ENCODE results near the gene MOBP. TPM values are rescaled to one million over a fixed set of nuclear protein-coding genes. Genes with fewer than 3 reads are reported as not detected.

Gene MOBP
- total and polyA plus RNA-seq, 9 of the 15 experiments (the other 6 are each of a cell fraction or from before 2014, with no cell fraction given) = 0.09 to 0.33 (median 0.11) TPM; not detected in 4

GRCh38 chr3:39426312-39426711, 41.2 kb upstream of the MOBP start:
- no peak for ATAC-seq
- intact Hi-C loops (cut with micrococcal nuclease) (no loop called here), in situ Hi-C loops (cut with MboI) (no loop called here)
- Histone ChIP-seq H3K4me1 (replicated peaks in 1 of 2; ENCODE audit: control insufficient read depth in 2 of 2, insufficient read depth in 2 of 2, low read length in 2 of 2) (peaks cover 0 to 4% of the 10 kb centered on the region in 2 experiments; a peak in 2 of 5 replicates), H3K9me1 (ENCODE audit: control insufficient read depth, insufficient read depth, low read length) (no peaks in the 10 kb centered on the region), H3K36me3 (ENCODE audit: control insufficient read depth, insufficient read depth, low read length) (no peaks in the 10 kb centered on the region), H4K20me1 (replicated peaks; ENCODE audit: control insufficient read depth, insufficient read depth, low read length) (no peaks in the 10 kb centered on the region), H3K4me3 (no peak overlapping the region), H3K9me3 (replicated peaks; ENCODE audit: control insufficient read depth, insufficient read depth, low read depth, low read length) (no peaks in the 10 kb centered on the region), H3K27ac (ENCODE audit: extremely low read depth, low read depth, low read length) (no peak overlapping the region), H3K9ac (ENCODE audit: insufficient read depth in 1 of 2, low read depth in 2 of 2, low read length in 2 of 2) (no peak overlapping the region), H3K27me3 (ENCODE audit: control insufficient read depth in 2 of 2, insufficient read depth in 2 of 2, low read length in 2 of 2) (peaks cover 24 to 27% of the 10 kb centered on the region in 2 experiments), H3K79me2 (ENCODE audit: control insufficient read depth, insufficient read depth, low read length) (no peaks in the 10 kb centered on the region), H2AFZ (ENCODE audit: low read depth, low read length) (no peak overlapping the region), H3K4me2 (ENCODE audit: insufficient read depth, low read length) (no peak overlapping the region)
- 5% methylated on average over 1 of the region's 1 CpG for WGBS (ENCODE audit: insufficient coverage, low coverage, missing lambda C conversion rate)
- no TSS peak for BruUV-seq (replicated peaks)
- FAIRE-seq = no peak
- DNase-seq (ENCODE audit: extremely low read depth in 1 of 4, low spot score in 3 of 4) = no peak
- POLR2A ChIA-PET = interaction anchor here (1.1 to 4.4 kb wide), 3 partner anchors 12 to 19 kb away, joined by 3 to 30 read pairs (median 4); no protein-coding TSS in a partner anchor
- CTCF ChIA-PET (ENCODE audit: low intra/inter-chr PET ratio) = no interaction called here
- TF ChIP-seq MECOM (CRISPR knock-in tag; IDR thresholded peaks at IDR 0.05) (no peak), ZNF3 (CRISPR knock-in tag; IDR thresholded peaks at IDR 0.05) (no peak), LARP7 (IDR thresholded peaks at IDR 0.05) (no peak), MEIS2 (IDR thresholded peaks at IDR 0.05; ENCODE audit: partially characterized antibody) (no peak), ZNF274 (IDR thresholded peaks at IDR 0.05; ENCODE audit: borderline replicate concordance, low read depth, low read length) (no peak), FUS (optimal IDR thresholded peaks at IDR 0.05; ENCODE audit: low read depth, low read length) (no peak), HBP1 (CRISPR knock-in tag; IDR thresholded peaks at IDR 0.05) (no peak), RAD51 (IDR thresholded peaks at IDR 0.05; ENCODE audit: borderline replicate concordance, low read depth) (no peak), SNIP1 (IDR thresholded peaks at IDR 0.05; ENCODE audit: low read depth) (no peak), DACH1 (IDR thresholded peaks at IDR 0.05; ENCODE audit: partially characterized antibody) (no peak), ZBTB49 (CRISPR knock-in tag; IDR thresholded peaks at IDR 0.05; ENCODE audit: borderline replicate concordance) (no peak), CREBBP (IDR thresholded peaks at IDR 0.05; ENCODE audit: low read depth, low read length) (no peak), USF2 (CRISPR knock-in tag; IDR thresholded peaks at IDR 0.05) (no peak), ZNF507 (tag; conservative IDR thresholded peaks at IDR 0.05) (no peak), NONO (IDR thresholded peaks at IDR 0.05; ENCODE audit: low read depth in 2 of 2, low read length in 1 of 2) (no peak)

All from K562 (cell line).